Activated T-helper 1 cell treated with anti-CD3 and anti-CD28 coated beads, Interleukin-12 subunit alpha, Interleukin-12 subunit beta, Interleukin-2, Interleukin-4 antibody, amounts not matched to agents 30 ng/mL and 10 ng/mL and 1 ng/mL, durations not matched to agents 14 hours and 24 hours and 36 hours (primary cell): ENCODE data around the gene CTTNBP2. TPM values are rescaled to one million over a fixed set of nuclear protein-coding genes. Genes with fewer than 3 reads are reported as not detected.

Experiments
- DNase-seq: peaks from one replicate; pipeline ENCODE4 v3.0.0; 2021; ENCODE audit warnings: low spot score
- H3K27ac Mint-ChIP-seq: one replicate; pipeline ENCODE4 v1.8.0; 2021; ENCODE audit warnings: mild to moderate bottlenecking, mixed read lengths
- H3K27me3 Mint-ChIP-seq: one replicate; pipeline ENCODE4 v1.8.0; 2022; ENCODE audit warnings: mild to moderate bottlenecking, moderate library complexity, mixed read lengths; ENCODE audit not compliant: insufficient read depth
- H3K36me3 Mint-ChIP-seq: one replicate; pipeline ENCODE4 v1.8.0; 2021; ENCODE audit warnings: low read depth, mixed read lengths
- H3K4me1 Mint-ChIP-seq: one replicate; pipeline ENCODE4 v1.8.0; 2021; ENCODE audit warnings: low read depth, mixed read lengths
- H3K4me3 Mint-ChIP-seq: one replicate; pipeline ENCODE4 v1.8.0; 2021; ENCODE audit warnings: mild to moderate bottlenecking, moderate library complexity, mixed read lengths
- H3K9me3 Mint-ChIP-seq: one replicate; pipeline ENCODE4 v1.8.0; 2021; ENCODE audit warnings: mixed read lengths
- intact Hi-C: fragments of 100-400 bp; cut with micrococcal nuclease; formaldehyde crosslinking; loops from one replicate; pipeline ENCODE4 v1.15.1; 2024
- total RNA-seq: library from RNA; stranded (reverse); gene quantifications from 2 replicates; pipeline ENCODE4 v1.2.3, GENCODE V29; 2022

Gene CTTNBP2
- total RNA-seq, 1 donor from 2014 or later = not detected

DNA sequence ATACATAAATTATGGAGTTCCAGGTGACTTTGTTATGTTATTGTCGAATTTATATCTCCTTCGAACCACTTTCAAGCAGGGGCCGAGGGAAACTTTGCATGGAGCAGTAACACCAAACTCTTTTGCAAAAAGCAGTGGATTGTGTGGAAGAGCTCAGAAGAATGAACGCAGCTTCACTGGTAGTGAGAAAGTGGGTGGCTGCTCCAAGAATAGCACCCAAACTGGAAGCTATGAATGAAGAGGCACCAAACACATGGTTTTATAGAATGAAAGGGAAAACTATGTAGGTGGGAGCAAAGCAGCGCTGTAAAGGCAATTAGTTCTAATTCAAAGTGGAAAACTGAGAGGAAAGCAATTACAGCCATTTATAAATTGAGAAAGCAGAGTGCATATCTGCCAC is 67.2 kb downstream of the CTTNBP2 start:
- Mint-ChIP-seq H3K4me3 (no peak overlapping the region), H3K27me3 (no peaks in the 10 kb centered on the region), H3K4me1 (no peaks in the 10 kb centered on the region), H3K9me3 (no peaks in the 10 kb centered on the region), H3K27ac (no peak overlapping the region), H3K36me3 (no peaks in the 10 kb centered on the region)
- DNase-seq = no peak
- intact Hi-C loops = no loop called here

DNA sequence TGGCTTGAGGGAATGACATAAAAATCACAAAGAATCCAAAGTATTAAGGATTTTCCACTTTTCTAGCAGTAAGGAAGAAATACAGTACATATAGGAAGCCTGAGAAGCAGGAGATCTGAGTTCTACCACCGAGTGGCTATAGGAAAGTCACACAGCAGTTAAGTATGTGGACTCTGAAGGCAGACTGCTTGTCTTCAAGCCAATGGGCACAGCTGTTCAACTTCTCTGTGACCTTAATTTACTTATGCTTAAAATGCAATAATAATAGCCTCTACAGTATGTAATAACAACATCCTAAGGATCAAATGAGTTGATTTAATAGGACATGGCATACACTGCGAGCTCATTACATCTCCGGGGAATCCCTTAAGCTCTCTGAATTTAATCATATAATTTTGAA is 68.0 kb downstream of the CTTNBP2 start:
- no peaks in the 10 kb centered on the region for H3K27me3 Mint-ChIP-seq
- intact Hi-C loops = no loop called here

DNA sequence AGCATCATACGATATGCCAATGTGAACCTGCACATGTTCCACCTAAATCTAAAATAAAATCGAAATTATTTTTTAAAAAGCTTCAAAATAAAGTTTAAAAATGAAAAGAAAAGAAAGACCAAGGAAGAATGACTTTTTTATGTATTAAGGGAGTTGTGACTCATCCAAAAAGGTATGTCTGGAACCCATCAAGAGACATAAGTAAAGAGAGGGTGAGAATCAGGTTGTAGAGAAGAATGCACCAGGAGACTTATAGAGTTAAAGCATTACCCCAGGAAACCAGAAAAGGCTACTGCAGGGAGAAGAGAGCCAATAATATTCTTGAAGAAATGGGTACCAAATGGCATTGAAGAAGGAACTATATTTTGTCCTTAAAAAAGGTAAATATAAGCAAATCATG is 69.8 kb downstream of the CTTNBP2 start:
- DNase-seq = no peak
- intact Hi-C loops = no loop called here

More for the DNA sequence above, 68.0 kb downstream of the CTTNBP2 start:
- no peaks in the 10 kb centered on the region for H3K36me3 Mint-ChIP-seq
- no peaks in the 10 kb centered on the region for H3K9me3 Mint-ChIP-seq
- DNase-seq = no peak
- no peak overlapping the region for H3K27ac Mint-ChIP-seq
- H3K4me1 Mint-ChIP-seq = no peaks in the 10 kb centered on the region
- no peak overlapping the region for H3K4me3 Mint-ChIP-seq

DNA sequence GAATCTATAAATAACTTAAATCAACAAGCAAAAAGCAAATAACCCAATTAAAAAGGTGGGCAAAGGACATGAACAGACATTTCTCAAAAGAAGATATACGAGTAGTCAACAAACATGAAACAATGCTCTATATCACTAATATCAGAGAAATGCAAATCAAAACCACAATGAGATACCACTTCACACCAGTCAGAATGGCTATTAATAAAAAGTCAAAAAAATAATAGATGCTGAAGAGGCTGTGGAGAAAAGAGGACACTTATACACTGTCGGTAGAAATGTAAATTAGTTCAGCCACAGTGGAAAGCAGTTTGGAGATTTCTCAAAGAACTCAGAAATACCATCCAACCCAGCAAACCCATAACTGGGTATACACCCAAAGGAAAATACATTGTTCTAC is 70.6 kb downstream of the CTTNBP2 start:
- Mint-ChIP-seq H3K4me1 (no peaks in the 10 kb centered on the region), H3K27me3 (no peaks in the 10 kb centered on the region), H3K27ac (no peak overlapping the region), H3K9me3 (no peaks in the 10 kb centered on the region), H3K4me3 (no peak overlapping the region), H3K36me3 (no peaks in the 10 kb centered on the region)
- DNase-seq = no peak
- intact Hi-C loops = no loop called here

More for the DNA sequence above, 69.8 kb downstream of the CTTNBP2 start:
- no peak overlapping the region for H3K4me3 Mint-ChIP-seq
- H3K27ac Mint-ChIP-seq = no peak overlapping the region
- no peaks in the 10 kb centered on the region for H3K9me3 Mint-ChIP-seq
- no peaks in the 10 kb centered on the region for H3K4me1 Mint-ChIP-seq
- no peaks in the 10 kb centered on the region for H3K27me3 Mint-ChIP-seq
- no peaks in the 10 kb centered on the region for H3K36me3 Mint-ChIP-seq

DNA sequence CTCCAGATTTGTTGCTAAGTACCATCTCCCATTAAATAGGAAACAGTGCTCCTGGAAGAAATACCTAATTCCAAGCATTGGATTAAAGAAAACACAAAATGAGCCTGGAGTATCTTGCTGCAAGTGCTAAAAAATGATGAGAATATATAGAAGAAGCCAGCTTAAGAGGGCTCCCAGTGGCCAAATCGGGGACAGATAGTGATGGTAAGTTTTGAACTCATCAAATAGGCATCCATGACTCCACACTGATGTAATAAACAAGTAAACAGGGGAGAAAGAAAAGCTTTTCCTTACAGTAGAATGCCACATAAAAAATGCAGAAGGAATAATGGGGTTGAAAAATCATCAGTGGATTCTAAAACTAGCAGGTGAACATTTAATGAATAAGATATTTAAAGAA is 72.4 kb downstream of the CTTNBP2 start:
- no peak for DNase-seq
- Mint-ChIP-seq H3K27ac (no peak overlapping the region), H3K27me3 (peaks cover 2% of the 10 kb centered on the region), H3K9me3 (no peaks in the 10 kb centered on the region), H3K4me3 (no peak overlapping the region), H3K4me1 (no peaks in the 10 kb centered on the region), H3K36me3 (no peaks in the 10 kb centered on the region)
- intact Hi-C loops = no loop called here

DNA sequence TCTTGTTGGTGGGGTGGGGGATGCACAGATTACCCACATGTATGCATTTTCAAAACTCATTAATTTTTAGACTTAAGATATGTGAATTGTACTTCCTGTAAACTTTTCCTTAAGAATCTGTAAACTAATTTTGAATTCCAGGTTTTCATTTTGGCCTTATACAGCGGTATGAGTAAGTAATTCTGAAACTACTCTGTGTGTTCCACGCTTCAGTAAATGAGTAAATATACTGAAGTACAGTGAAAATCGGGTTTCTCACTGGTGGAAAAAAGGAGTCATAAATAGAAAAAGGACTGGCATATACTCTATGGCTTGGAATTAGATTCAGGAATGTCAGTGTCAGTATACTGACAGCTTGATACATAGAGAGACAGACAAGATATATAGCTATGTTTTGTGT is 72.8 kb downstream of the CTTNBP2 start:
- no peaks in the 10 kb centered on the region for H3K9me3 Mint-ChIP-seq
- intact Hi-C loops = no loop called here
- H3K4me1 Mint-ChIP-seq = no peaks in the 10 kb centered on the region
- no peak overlapping the region for H3K4me3 Mint-ChIP-seq
- peaks cover 2% of the 10 kb centered on the region for H3K27me3 Mint-ChIP-seq
- no peak for DNase-seq
- no peaks in the 10 kb centered on the region for H3K36me3 Mint-ChIP-seq
- no peak overlapping the region for H3K27ac Mint-ChIP-seq

DNA sequence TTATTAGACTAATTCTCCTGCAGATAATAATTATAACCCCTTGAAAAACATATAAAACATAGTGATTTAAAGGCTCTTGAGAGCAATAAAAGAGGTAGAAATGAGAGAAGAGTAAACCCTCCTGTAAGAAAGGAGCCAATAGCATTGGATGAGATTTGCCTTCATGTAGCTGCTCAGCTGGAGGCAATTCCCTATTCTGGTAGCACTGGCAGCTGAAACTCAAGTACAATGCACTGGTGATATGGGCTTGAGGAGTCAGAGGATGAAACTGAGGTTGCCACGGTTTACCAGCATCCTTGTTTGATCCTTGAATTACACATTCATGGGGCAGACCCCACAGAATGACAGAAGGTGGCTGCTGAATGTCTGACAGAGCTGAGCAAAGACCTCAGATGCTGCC is 76.4 kb downstream of the CTTNBP2 start:
- peaks cover 2% of the 10 kb centered on the region for H3K27me3 Mint-ChIP-seq
- intact Hi-C loops = no loop called here
- no peaks in the 10 kb centered on the region for H3K36me3 Mint-ChIP-seq
- no peak for DNase-seq
- no peak overlapping the region for H3K4me3 Mint-ChIP-seq
- H3K27ac Mint-ChIP-seq = no peak overlapping the region
- H3K4me1 Mint-ChIP-seq = no peaks in the 10 kb centered on the region
- H3K9me3 Mint-ChIP-seq = no peaks in the 10 kb centered on the region

DNA sequence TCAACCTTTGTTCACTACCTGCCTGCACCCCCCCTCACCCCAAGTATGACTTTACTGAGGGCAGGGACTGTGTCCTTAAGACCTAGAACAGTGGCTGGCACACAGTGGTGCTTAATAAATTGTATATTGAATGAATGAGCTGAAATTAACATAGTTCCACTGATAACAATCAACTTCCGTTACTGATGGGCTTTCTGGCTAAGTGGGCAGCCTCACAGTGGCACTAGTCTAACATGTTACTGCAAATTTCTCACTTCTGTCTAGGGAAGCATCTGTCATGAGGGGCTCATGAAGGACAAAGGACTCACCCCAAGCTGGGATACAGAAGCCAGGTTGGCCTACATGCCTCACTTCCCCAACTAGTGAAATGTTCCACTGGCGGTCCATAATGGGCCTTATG is 79.3 kb downstream of the CTTNBP2 start:
- no peaks in the 10 kb centered on the region for H3K9me3 Mint-ChIP-seq
- no peaks in the 10 kb centered on the region for H3K36me3 Mint-ChIP-seq
- H3K27me3 Mint-ChIP-seq = peaks cover 2% of the 10 kb centered on the region
- DNase-seq = no peak
- H3K4me1 Mint-ChIP-seq = no peaks in the 10 kb centered on the region
- intact Hi-C loops = no loop called here
- H3K27ac Mint-ChIP-seq = no peak overlapping the region
- H3K4me3 Mint-ChIP-seq = no peak overlapping the region

DNA sequence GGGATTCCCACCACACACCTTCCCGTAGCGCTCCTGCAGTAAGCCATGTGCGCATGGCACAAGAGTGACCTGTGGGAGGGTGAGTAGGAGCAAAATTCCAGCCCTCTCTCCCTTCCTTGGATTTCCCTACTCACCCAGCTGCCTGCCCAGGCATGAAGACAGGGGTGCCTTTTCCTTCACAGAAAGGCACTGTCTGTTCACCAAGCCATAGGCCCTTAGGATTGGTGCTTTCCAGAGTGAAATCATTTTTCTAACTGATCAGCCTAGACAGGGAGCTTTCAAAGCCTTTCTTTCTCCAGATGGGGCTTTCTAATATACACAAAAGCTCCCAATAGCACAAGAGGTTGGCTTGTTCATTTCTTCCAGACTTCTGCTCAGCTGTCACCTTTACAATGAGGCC is 79.7 kb downstream of the CTTNBP2 start:
- Mint-ChIP-seq H3K4me3 (no peak overlapping the region), H3K27me3 (peaks cover 2% of the 10 kb centered on the region), H3K9me3 (no peaks in the 10 kb centered on the region), H3K27ac (no peak overlapping the region), H3K4me1 (no peaks in the 10 kb centered on the region), H3K36me3 (no peaks in the 10 kb centered on the region)
- intact Hi-C loops = no loop called here
- DNase-seq = no peak

DNA sequence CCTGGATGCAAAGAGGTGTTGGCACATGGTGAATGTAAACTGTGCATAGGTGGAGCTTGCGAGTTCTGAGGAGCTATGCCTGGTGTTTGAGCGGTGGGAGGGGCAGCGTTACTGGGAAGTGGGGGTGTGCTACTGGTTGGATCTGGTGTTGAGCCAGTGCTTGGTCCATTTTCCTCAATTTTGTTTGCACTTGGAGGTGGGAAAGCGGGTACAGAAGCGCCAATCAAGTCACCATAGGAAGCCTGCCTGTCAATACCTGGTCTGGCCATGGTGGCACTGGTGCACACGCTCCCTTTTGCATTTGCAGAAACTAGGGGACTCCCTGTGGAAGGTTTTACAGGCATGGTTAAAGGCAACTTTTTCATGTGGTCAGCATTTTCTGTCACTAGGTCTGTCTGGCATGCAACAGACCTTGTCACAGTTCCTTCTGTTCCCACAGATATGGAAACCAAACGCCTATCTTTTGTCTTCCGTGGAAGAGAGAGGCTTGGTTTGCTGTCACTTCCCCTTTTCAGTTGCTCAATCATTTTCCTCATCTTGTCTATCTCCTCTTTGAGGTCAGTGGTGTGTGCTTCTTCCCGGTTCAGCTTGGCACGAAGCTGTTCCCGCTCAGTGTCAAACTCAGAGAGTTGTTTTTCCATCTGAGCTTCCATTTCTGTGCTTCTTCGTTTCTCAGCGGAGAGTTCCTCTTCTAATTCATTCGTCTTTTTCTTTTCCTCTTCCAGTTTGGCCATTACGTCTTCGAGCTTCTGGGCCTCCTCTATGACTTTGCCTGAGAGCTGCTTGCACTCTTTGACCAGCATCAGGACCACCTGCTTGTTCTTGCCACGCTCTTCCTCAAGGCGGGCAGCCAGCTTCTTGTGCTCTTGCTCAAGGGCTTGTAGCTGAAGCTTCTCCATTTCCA is 81.1 kb downstream of the CTTNBP2 start:
- Mint-ChIP-seq H3K36me3 (no peaks in the 10 kb centered on the region), H3K27me3 (peaks cover 4% of the 10 kb centered on the region), H3K4me1 (no peaks in the 10 kb centered on the region), H3K27ac (no peak overlapping the region), H3K9me3 (no peaks in the 10 kb centered on the region), H3K4me3 (no peak overlapping the region)
- intact Hi-C loops = no loop called here
- no peak for DNase-seq

DNA sequence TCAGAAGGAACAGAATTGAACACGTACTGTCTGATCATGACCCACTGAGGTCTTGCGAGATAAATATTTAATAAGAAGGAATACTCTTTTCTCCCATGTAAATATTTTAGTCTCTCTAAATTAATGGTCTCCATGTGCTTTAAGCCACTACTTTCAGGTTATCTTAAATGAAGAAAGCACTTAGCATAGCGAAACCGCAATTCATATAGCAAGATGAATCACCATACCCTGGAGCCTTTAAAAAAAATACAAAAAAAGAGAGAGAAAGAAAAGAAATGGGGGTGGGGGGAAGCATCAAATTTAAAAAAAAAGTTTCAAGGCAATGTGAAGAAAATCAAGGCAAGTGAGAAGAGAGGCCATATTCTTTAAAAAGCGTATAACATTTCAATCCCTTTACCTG is 82.5 kb downstream of the CTTNBP2 start:
- Mint-ChIP-seq H3K9me3 (no peaks in the 10 kb centered on the region), H3K36me3 (no peaks in the 10 kb centered on the region), H3K4me3 (no peak overlapping the region), H3K4me1 (no peaks in the 10 kb centered on the region), H3K27me3 (peaks cover 2% of the 10 kb centered on the region), H3K27ac (no peak overlapping the region)
- intact Hi-C loops = no loop called here
- no peak for DNase-seq

DNA sequence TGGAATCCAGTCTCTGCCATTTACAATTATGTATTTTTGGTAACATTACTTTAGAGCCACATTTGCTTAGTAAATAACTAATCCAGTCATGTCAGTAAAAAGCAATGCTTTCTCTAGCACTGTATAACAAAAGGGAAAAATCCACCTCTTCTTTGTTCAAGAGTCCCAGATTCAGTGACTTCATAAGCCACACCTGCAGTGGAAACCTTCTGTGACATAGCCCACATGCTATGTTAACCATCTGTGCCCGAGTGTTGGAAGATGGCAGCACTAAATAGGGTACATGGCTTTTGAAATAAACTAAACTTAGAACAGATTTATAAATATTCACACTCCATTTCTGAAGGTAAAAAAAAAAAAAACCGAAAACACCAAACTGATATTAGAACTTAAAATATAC is 83.0 kb downstream of the CTTNBP2 start:
- Mint-ChIP-seq H3K27ac (no peak overlapping the region), H3K36me3 (no peaks in the 10 kb centered on the region), H3K9me3 (no peaks in the 10 kb centered on the region), H3K27me3 (peaks cover 2% of the 10 kb centered on the region), H3K4me3 (no peak overlapping the region), H3K4me1 (no peaks in the 10 kb centered on the region)
- intact Hi-C loops = no loop called here
- no peak for DNase-seq

DNA sequence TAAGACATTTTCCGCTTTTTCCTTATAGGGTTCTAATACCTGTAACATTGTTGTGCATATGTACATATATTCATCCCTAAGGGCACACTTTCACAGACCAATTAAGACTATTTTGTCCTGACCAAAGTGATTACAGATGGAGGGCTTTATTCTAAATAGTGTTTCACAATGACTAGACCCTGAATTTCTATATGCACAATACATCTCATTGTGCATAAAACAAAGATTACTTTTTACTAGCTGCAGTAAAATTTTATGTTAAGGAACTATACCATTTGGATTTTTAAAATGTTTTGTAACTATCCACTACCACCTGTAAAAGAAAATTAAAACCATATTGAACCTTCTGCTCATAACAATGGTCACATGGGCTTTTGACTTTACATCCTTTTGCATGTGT is 87.8 kb downstream of the CTTNBP2 start:
- H3K27ac Mint-ChIP-seq = no peak overlapping the region
- no peak overlapping the region for H3K4me3 Mint-ChIP-seq
- no peaks in the 10 kb centered on the region for H3K9me3 Mint-ChIP-seq
- H3K27me3 Mint-ChIP-seq = peaks cover 4% of the 10 kb centered on the region
- no peaks in the 10 kb centered on the region for H3K4me1 Mint-ChIP-seq
- DNase-seq = no peak
- H3K36me3 Mint-ChIP-seq = no peaks in the 10 kb centered on the region
- intact Hi-C loops = no loop called here

DNA sequence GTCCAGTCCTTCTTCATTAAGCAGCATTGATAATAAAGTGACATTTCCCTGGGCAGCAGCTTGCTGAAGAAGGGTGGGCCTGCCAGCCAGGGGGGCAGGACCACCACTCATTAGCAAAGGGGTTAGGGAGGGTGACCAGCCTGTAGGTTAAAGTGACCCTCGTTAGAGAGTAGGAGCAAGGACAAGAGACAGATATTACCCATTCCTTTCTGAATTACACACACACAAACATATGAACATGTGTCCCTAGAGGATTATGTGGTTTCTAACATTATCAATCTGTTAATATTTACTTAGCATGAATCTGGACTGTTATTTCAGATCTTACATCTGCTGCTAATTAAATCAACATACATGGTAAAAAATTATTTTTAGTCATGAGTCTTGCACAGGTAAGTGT is 88.9 kb downstream of the CTTNBP2 start:
- DNase-seq = no peak
- intact Hi-C loops = no loop called here
- Mint-ChIP-seq H3K36me3 (no peaks in the 10 kb centered on the region), H3K27ac (no peak overlapping the region), H3K9me3 (no peaks in the 10 kb centered on the region), H3K4me1 (no peaks in the 10 kb centered on the region), H3K27me3 (peaks cover 4% of the 10 kb centered on the region), H3K4me3 (no peak overlapping the region)
